Upper lobe of right lung (tissue), 1 donor: ENCODE data around the gene FBN1. TPM values are rescaled to one million over a fixed set of nuclear protein-coding genes. Genes with fewer than 3 reads are reported as not detected.

Source experiments
- ATAC-seq: fragments of 200-7000 bp; cut with Tn5 transposase; one replicate; pipeline ENCODE4 v1.9.1; 2020; ENCODE audit warnings: mild to moderate bottlenecking, moderate library complexity
- DNase-seq: peaks from one replicate; pipeline ENCODE4 v3.0.0-alpha.2; 2020
- H3K27ac ChIP-seq: fragments of 200-600 bp; one replicate; pipeline ENCODE4 v1.8.0; 2022
- H3K27me3 ChIP-seq: fragments of 200-600 bp; one replicate; pipeline ENCODE4 v1.8.0; 2022; ENCODE audit warnings: mild to moderate bottlenecking
- H3K36me3 ChIP-seq: fragments of 200-600 bp; one replicate; pipeline ENCODE4 v1.8.0; 2022
- H3K4me1 ChIP-seq: fragments of 200-600 bp; one replicate; pipeline ENCODE4 v1.8.0; 2022
- H3K4me3 ChIP-seq: fragments of 200-600 bp; one replicate; pipeline ENCODE4 v1.8.0; 2022; ENCODE audit warnings: mild to moderate bottlenecking
- H3K9me3 ChIP-seq: fragments of 200-600 bp; one replicate; pipeline ENCODE4 v1.8.0; 2022
- intact Hi-C: fragments of 100-400 bp; cut with DNase I; formaldehyde crosslinking; loops from one replicate; pipeline ENCODE4 v1.11.0; 2022
- total RNA-seq: library from RNA; stranded (reverse); fragmentation: NEBNext Ultra II Directional; extraction: Animal tissue kit (Norgen Biotek cat#: 25700); gene quantifications from one replicate; pipeline ENCODE4 v1.2.1, GENCODE V29; 2021
- TF ChIP-seq, protein P1 (sequence below): fragments of 200-600 bp; IDR thresholded peaks from one replicate; pipeline ENCODE4 v1.8.0; 2022; ENCODE audit warnings: antibody characterized with exemption
- donor health status: DM: no; HTN: yes; CAD: no; lungs with severe emphysema.

The FBN1 gene
- total RNA-seq, 1 donor from 2014 or later, result 46.9 TPM

- no peak overlapping the region for H3K4me3 ChIP-seq
- TF ChIP-seq, protein P1, sequence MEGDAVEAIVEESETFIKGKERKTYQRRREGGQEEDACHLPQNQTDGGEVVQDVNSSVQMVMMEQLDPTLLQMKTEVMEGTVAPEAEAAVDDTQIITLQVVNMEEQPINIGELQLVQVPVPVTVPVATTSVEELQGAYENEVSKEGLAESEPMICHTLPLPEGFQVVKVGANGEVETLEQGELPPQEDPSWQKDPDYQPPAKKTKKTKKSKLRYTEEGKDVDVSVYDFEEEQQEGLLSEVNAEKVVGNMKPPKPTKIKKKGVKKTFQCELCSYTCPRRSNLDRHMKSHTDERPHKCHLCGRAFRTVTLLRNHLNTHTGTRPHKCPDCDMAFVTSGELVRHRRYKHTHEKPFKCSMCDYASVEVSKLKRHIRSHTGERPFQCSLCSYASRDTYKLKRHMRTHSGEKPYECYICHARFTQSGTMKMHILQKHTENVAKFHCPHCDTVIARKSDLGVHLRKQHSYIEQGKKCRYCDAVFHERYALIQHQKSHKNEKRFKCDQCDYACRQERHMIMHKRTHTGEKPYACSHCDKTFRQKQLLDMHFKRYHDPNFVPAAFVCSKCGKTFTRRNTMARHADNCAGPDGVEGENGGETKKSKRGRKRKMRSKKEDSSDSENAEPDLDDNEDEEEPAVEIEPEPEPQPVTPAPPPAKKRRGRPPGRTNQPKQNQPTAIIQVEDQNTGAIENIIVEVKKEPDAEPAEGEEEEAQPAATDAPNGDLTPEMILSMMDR, result no peak
- peaks cover 30% of the 10 kb centered on the region for H3K36me3 ChIP-seq
- no peaks in the 10 kb centered on the region for H3K9me3 ChIP-seq
- intact Hi-C loops, result no loop called here
- H3K4me1 ChIP-seq, result no peaks in the 10 kb centered on the region
- H3K27me3 ChIP-seq, result no peaks in the 10 kb centered on the region
- DNase-seq, result no peak
- ATAC-seq, result no peak
- no peak overlapping the region for H3K27ac ChIP-seq
These were observed 172.8 kb downstream of the FBN1 start for GRCh38 chr15:48472756-48473155.

DNA sequence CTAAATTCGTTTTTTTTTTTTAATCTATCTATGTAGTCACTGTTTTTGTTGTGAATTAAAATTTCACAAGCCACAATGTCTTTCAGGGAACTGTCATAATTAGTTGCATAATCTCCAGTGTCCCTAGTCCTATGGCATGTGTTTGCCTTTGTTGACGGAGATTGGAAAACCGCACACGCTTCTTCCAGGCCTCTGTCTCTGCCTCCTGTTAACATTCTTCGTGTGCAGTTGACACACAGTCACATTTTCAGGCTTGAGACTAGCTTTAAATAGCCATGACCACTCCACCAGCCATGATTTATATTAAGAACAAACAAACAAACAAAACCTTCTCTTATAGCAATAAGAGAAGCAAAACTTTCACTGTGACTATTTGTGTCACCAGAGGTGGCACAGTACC, 174.4 kb downstream of the FBN1 start:
- Histone ChIP-seq H3K4me3 (no peak overlapping the region), H3K4me1 (no peaks in the 10 kb centered on the region), H3K36me3 (peaks cover 38% of the 10 kb centered on the region), H3K27ac (no peak overlapping the region), H3K27me3 (no peaks in the 10 kb centered on the region), H3K9me3 (no peaks in the 10 kb centered on the region)
- TF ChIP-seq, protein P1, result no peak
- ATAC-seq (no peak), DNase-seq (no peak)
- intact Hi-C loops, result no loop called here

DNA sequence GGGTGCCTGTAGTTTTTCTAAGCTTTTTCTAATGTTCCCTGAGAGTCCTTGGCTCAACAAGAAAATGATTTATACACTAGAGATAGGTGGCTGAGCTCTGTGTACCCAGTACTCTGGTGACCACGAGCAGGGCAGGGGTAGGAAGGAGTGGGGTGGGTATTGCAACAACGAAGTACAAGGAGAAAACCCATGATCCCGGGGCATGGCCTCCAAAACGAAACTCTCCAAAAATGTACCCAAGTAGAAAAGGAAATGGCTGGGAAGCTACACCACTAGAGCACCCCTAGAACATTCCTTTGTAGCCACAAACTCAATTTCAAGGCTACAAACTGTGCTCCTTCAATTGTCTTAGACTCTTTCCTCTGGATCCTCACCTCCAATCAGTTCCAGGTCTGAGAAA, 175.4 kb downstream of the FBN1 start:
- TF ChIP-seq, protein P1, result no peak
- Histone ChIP-seq H3K4me1 (no peaks in the 10 kb centered on the region), H3K36me3 (peaks cover 44% of the 10 kb centered on the region), H3K4me3 (no peak overlapping the region), H3K27me3 (no peaks in the 10 kb centered on the region), H3K9me3 (no peaks in the 10 kb centered on the region), H3K27ac (no peak overlapping the region)
- ATAC-seq (peak; percentile 35), DNase-seq (no peak)
- intact Hi-C loops, result no loop called here

- Histone ChIP-seq H3K36me3 (peaks cover 48% of the 10 kb centered on the region), H3K4me3 (no peak overlapping the region), H3K27ac (no peak overlapping the region), H3K27me3 (no peaks in the 10 kb centered on the region), H3K4me1 (no peaks in the 10 kb centered on the region), H3K9me3 (no peaks in the 10 kb centered on the region)
- no peak for ATAC-seq
- TF ChIP-seq, protein P1, result no peak
- DNase-seq, result no peak
- intact Hi-C loops, result no loop called here
These were observed 175.8 kb downstream of the FBN1 start for GRCh38 chr15:48469681-48470080.

DNA sequence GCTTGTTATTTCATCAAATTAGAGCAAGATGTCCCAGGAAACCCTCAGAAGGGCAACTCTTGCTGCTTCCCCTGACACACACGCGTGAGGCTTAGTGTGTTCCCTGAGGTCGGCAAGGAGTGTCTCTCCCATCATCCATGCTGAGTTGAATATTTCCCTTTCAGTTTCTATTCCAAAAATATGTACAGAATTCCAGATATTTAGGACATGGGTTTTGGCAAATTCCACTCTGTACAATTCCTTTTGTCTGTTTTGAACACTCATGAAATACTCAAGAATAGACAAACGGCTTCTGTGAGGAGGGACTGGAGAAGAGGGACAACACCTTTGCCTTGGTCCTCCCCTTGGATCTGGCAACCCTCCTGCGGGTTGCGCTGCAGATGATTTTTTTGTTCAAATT, 176.2 kb downstream of the FBN1 start:
- Histone ChIP-seq H3K9me3 (no peaks in the 10 kb centered on the region), H3K4me3 (no peak overlapping the region), H3K36me3 (peaks cover 50% of the 10 kb centered on the region), H3K27me3 (no peaks in the 10 kb centered on the region), H3K27ac (no peak overlapping the region), H3K4me1 (no peaks in the 10 kb centered on the region)
- intact Hi-C loops, result no loop called here
- DNase-seq (no peak), ATAC-seq (no peak)
- TF ChIP-seq, protein P1, result no peak

DNA sequence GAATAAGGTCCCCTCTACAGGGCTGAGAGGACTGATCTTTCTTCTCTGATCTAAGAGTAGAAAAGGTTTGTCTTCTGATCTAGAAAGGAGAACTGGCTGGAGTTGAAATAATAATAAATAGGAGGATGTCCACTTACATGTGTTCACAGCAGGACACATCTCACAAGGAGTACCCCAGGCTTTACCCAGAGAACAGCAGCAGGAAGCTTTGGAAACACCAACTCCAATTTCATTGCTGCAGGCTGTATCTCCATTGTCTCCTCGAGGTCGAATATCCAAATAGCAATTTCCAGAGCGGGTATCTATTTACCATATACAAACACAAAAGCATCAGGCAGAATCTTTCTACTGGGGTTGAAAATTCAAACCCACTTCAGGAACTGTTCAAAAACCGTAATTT, 177.7 kb downstream of the FBN1 start:
- DNase-seq, result no peak
- no peak for ATAC-seq
- Histone ChIP-seq H3K4me3 (no peak overlapping the region), H3K27ac (no peak overlapping the region), H3K27me3 (no peaks in the 10 kb centered on the region), H3K9me3 (no peaks in the 10 kb centered on the region), H3K4me1 (no peaks in the 10 kb centered on the region), H3K36me3 (peaks cover 44% of the 10 kb centered on the region)
- intact Hi-C loops, result no loop called here
- TF ChIP-seq, protein P1, result no peak
